Stimulated activated CD8-positive, alpha-beta memory T cell treated with anti-CD3 and anti-CD28 coated beads, Interleukin-12 subunit alpha, Interleukin-12 subunit beta, amount 100 ng/mL, for 24 hours (primary cell): ENCODE data around the gene ASB4.
"Not testable (repeated sequence)": the region's sequence is repeated elsewhere in the genome, so short reads cannot be mapped to it uniquely, and the experiment has no call there.

Source experiments
- DNase-seq: peaks from one replicate; pipeline ENCODE4 v3.0.0-alpha.2; 2020; ENCODE audit errors: extremely low read depth

The ASB4 gene

GRCh38 chr7:95485391-95486123 is at the start of gene ASB4:
Gene ASB4, plus strand, starts transcription at chr7:95485943. Its CDS starts 29 bp downstream, at chr7:95485972.
- DNase-seq: no peak

DNA sequence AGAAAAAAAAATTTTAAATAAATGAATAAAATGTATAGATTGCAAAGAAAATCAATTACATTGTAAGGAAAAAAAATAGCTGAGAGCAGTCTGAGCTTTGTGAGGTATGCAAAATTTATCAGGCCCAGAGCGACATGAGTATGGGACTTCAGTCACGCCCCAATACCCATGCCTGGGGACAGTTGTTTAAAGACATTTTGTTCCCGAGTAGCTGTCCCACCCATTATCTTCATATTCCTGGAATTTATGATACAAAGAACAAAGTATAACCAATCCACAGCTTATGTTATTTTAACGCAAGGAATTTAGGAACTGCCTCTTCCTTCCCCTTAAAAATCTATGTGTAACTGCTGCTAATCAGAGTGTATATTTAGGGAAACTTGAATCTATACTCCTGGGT is 49.3 kb upstream of the ASB4 start:
- DNase-seq: no peak

DNA sequence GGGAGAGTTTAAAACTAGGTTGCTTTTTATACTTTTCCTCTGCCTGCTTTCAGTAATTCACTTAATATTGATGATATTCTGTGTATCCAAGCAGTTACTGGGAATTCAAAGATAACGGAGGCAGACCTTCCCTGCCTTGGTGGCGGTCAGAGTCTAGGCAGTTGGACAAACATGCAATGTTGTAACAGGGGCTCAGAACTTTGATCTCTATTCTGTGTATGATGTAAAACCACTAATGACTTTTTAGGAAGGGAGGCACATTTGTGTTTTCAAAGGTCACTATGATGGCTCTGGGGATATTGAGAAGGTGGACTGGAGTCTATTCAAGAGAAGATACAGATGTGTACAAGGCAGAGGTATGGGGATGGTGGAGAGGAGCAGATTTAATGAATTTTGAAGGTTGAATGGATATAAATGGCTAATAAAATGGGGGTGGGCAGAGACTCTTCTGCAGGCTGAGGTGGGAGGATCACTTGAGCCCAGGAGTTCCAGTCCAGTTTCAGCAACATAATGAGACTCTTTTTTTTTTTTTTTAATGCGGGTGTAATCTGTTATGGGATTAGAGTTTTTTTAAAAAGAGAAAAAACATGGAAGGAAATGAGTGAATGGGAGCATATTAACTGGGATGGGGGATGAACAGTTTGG is 45.2 kb upstream of the ASB4 start:
- no peak for DNase-seq

- no peak for DNase-seq
These were observed 44.5 kb upstream of the ASB4 start for GRCh38 chr7:95441042-95441823.

- no peak for DNase-seq
These were observed 40.9 kb upstream of the ASB4 start for GRCh38 chr7:95444796-95445195.

GRCh38 chr7:95446618-95447017 is 39.1 kb upstream of the ASB4 start:
- DNase-seq: no peak

- DNase-seq: no peak
These were observed 31.2 kb upstream of the ASB4 start for GRCh38 chr7:95454438-95455045.

DNA sequence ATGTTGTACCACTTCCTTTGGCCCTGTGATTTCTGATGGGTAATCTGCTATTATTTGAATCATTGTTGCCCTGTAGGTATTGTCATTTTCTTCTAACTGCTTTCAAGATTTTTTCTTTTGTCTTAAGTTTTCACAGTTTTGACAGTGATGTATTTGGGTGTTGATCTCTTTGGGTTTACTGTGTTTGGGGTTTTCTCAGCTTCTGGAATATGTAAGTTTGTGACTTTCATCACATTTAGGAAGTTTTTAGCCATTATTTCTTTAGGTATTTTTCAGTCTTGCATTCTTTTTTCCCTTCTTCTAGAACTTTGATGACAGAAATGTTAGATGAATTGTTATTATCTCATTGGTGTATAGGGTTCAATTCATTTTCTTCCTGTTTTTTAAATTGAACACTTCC is 27.8 kb upstream of the ASB4 start:
- no peak for DNase-seq

GRCh38 chr7:95460653-95461052 is 25.1 kb upstream of the ASB4 start:
- not testable (repeated sequence) for DNase-seq

GRCh38 chr7:95467912-95468607 is 17.7 kb upstream of the ASB4 start:
- no peak for DNase-seq

GRCh38 chr7:95469187-95469586 is 16.6 kb upstream of the ASB4 start:
- no peak for DNase-seq

GRCh38 chr7:95469848-95470247 is 15.9 kb upstream of the ASB4 start:
- no peak for DNase-seq

GRCh38 chr7:95470452-95470851 is 15.3 kb upstream of the ASB4 start:
- DNase-seq: no peak

GRCh38 chr7:95471071-95471470 is 14.7 kb upstream of the ASB4 start:
- no peak for DNase-seq

DNA sequence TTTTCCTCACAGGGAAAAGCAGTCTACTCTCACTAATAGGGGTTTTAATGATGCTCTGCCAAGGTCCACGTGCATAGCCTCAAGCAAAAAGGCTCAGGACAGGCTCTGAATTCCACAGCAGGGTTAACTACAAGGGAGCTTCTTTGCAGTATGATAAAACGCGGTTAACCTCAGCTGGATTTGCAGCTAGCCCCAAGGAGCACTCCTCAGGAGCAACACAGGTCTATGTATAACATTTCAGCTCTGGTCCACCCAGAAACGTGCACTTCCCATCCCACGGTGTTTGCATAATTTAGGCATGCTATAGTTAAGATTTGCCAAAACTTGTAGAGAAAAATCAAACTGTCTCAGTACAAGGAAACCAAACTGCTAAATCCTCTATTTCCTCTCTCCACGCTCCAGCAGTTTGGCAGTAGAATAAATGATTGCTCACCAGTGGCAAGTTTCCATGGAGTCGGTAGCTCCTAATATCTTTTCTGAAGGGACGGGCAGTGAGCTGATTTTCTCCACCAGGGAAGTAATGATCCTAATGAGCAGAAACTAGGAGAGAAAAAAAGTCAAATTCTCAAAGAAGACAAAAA is 13.1 kb upstream of the ASB4 start:
- no peak for DNase-seq

- no peak for DNase-seq
These were observed 12.3 kb upstream of the ASB4 start for GRCh38 chr7:95473276-95473985.

DNA sequence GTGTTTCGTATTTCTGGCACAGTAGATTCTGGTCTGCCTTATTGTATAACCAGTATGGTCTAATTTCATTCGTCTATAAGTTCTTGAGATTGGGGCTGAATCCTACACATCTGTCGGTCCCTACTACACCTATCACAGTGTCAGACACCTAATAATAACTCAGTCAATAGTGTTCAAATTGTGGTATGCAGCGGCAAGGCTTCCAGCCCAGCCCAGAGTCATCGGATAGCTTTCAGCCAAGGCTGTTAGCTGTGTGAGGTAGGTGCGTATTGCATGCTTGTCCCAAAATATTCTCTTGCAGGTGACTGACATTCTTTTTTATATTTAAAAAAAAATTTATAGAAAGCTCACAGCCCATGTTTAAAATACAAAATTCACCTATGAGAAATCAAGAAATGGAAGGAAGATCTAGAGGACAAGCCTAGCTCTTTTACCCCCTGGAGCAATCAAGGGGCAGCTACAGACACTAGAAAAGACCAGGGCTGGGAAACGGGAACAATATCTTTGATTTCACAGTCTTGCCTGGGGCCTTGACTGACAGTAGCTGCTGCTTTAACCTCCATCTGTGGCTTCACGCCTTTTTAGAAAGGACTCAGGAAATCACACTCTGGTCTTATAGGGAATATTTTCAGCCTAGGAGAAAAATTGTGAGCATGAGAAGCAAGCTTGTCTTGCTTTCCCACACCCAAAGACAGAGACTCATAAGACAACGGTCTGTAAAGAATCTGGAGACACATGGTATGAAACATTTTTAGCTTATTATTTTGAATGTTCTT is 9.5 kb upstream of the ASB4 start:
- no peak for DNase-seq

DNA sequence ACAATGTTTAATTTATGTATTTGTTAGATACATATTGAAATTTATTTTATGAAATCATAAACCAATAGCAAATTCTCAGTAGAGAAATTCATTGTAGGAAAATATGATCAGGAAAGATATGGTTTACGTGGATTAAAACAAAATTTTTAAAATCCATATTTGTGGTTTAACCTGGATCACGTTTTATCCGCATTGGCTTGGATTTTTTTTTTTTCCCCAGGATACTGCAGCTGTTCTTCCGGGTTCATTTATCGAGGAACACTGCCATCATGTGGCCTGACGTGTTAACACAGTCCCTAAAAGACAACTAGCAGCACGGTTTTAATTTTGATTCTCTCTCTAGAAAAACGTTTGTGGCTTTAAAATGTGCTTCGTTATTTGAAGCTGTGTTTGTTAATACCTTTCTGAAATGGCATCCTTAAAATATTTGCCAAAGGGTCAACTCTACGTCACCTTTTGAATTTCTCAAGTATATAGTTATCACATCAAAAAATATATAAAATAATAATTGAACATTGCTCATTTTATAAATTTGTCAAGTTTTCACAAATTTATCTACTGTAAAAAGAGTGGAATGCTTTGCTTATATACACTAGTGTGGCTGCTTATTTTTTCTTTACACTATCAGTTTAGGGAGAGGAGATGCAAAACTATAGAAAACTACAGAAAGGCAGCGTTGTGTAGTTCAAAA is 8.7 kb upstream of the ASB4 start:
- DNase-seq: no peak

GRCh38 chr7:95478272-95479037 is 7.3 kb upstream of the ASB4 start:
- DNase-seq: no peak
